Mesenchymal stem cell (in vitro differentiated cells and primary cell): ENCODE results near the gene DHRSX.

Experiments
- DNase-seq: peaks from one replicate; pipeline ENCODE4 v3.0.0-alpha.2; 2013
- H2AFZ ChIP-seq: one replicate; pipeline ENCODE4 v1.6.1; 2013; ENCODE audit warnings: low read depth, mild to moderate bottlenecking, control low read depth, inconsistent platforms, low read length, moderate library complexity
- H2AK5ac ChIP-seq: 2 replicates; pipeline ENCODE4 v1.6.1; 2013; ENCODE audit warnings: low read length, moderate library complexity, mild to moderate bottlenecking, inconsistent platforms; ENCODE audit not compliant: severe bottlenecking
- H2BK120ac ChIP-seq: one replicate; pipeline ENCODE4 v1.6.1; 2013; ENCODE audit warnings: low read depth, mild to moderate bottlenecking, inconsistent platforms, low read length, moderate library complexity
- H2BK12ac ChIP-seq, 2 experiments: one replicate each; pipeline ENCODE4 v1.6.1; 2013; ENCODE audit warnings: inconsistent platforms in 2 of 2, low read length in 2 of 2, mild to moderate bottlenecking in 2 of 2, moderate library complexity in 2 of 2, control low read depth in 1 of 2
- H2BK15ac ChIP-seq: one replicate; pipeline ENCODE4 v1.6.1; 2013; ENCODE audit warnings: mild to moderate bottlenecking, low read depth, inconsistent platforms; ENCODE audit not compliant: poor library complexity, severe bottlenecking
- H2BK5ac ChIP-seq: 2 replicates; pipeline ENCODE4 v1.6.1; 2013; ENCODE audit warnings: low read depth, mild to moderate bottlenecking, low read length, control low read depth, inconsistent platforms; ENCODE audit not compliant: poor library complexity, severe bottlenecking
- H3K14ac ChIP-seq, 2 experiments: one replicate each; pipeline ENCODE4 v1.6.1; 2013; ENCODE audit warnings: inconsistent platforms in 2 of 2, low read length in 2 of 2, control low read depth in 1 of 2, mild to moderate bottlenecking in 1 of 2, moderate library complexity in 1 of 2
- H3K18ac ChIP-seq, 2 experiments: one replicate each; pipeline ENCODE4 v1.6.1; 2013; ENCODE audit warnings: inconsistent platforms in 2 of 2, low read length in 2 of 2, control low read depth in 1 of 2, low read depth in 1 of 2, mild to moderate bottlenecking in 1 of 2
- H3K23ac ChIP-seq, 2 experiments: one replicate each; pipeline ENCODE4 v1.6.1; 2013; ENCODE audit warnings: inconsistent platforms in 2 of 2, low read length in 2 of 2, mild to moderate bottlenecking in 2 of 2, moderate library complexity in 2 of 2, control low read depth in 1 of 2
- H3K27ac ChIP-seq: 2 replicates; pipeline ENCODE4 v1.5.1; 2013; ENCODE audit warnings: mild to moderate bottlenecking, moderate library complexity, low read length, control low read depth, inconsistent platforms; ENCODE audit not compliant: poor library complexity, severe bottlenecking
- H3K27me3 ChIP-seq, 2 experiments: 2 replicates each; pipeline versions ENCODE4 v1.6.1 to v1.7.0; 2013; ENCODE audit warnings: low read length in 2 of 2, mild to moderate bottlenecking in 2 of 2, moderate library complexity in 2 of 2, control low read depth in 1 of 2, inconsistent platforms in 1 of 2; ENCODE audit not compliant: control insufficient read depth in 1 of 2, insufficient read depth in 1 of 2
- H3K36me3 ChIP-seq, 2 experiments: 2 replicates each; pipeline versions ENCODE4 v1.6.1 to v1.7.0; 2013; ENCODE audit warnings: low read length in 2 of 2, control low read depth in 1 of 2, inconsistent platforms in 1 of 2, low read depth in 1 of 2, mild to moderate bottlenecking in 1 of 2; ENCODE audit not compliant: insufficient read depth in 2 of 2, control insufficient read depth in 1 of 2
- H3K4ac ChIP-seq, 2 experiments: one replicate each; pipeline ENCODE4 v1.6.1; 2013; ENCODE audit warnings: inconsistent platforms in 2 of 2, low read length in 2 of 2, mild to moderate bottlenecking in 2 of 2, moderate library complexity in 2 of 2, control low read depth in 1 of 2, low read depth in 1 of 2
- H3K4me1 ChIP-seq: 2 replicates; pipeline ENCODE4 v1.6.1; 2013; ENCODE audit warnings: low read depth, low read length, control low read depth; ENCODE audit not compliant: control insufficient read depth, insufficient read depth
- H3K4me2 ChIP-seq: 2 replicates; pipeline ENCODE4 v1.6.1; 2013; ENCODE audit warnings: low read length, mild to moderate bottlenecking, inconsistent platforms; ENCODE audit not compliant: poor library complexity, severe bottlenecking
- H3K4me3 ChIP-seq, 2 experiments: 2 replicates each; pipeline versions ENCODE4 v1.5.1 to v1.7.0; 2013; ENCODE audit warnings: low read length in 2 of 2, mild to moderate bottlenecking in 2 of 2, control low read depth in 1 of 2, low read depth in 1 of 2; ENCODE audit not compliant: insufficient read depth in 1 of 2
- H3K79me1 ChIP-seq: replicated peaks from 2 replicates; pipeline ENCODE4 v1.6.1; 2013; ENCODE audit warnings: mild to moderate bottlenecking, control low read depth, low read length, inconsistent platforms; ENCODE audit not compliant: poor library complexity, severe bottlenecking
- H3K9ac ChIP-seq: 2 replicates; pipeline ENCODE4 v1.7.0; 2013; ENCODE audit warnings: mild to moderate bottlenecking, low read length, moderate library complexity
- H3K9me3 ChIP-seq: 2 replicates; pipeline ENCODE4 v1.7.0; 2013; ENCODE audit warnings: mild to moderate bottlenecking, low read length; ENCODE audit not compliant: control insufficient read depth
- H4K8ac ChIP-seq: one replicate; pipeline ENCODE4 v1.6.1; 2013; ENCODE audit warnings: inconsistent platforms, mild to moderate bottlenecking, low read length, moderate library complexity
- H4K91ac ChIP-seq: one replicate; pipeline ENCODE4 v1.6.1; 2013; ENCODE audit warnings: mild to moderate bottlenecking, low read length, inconsistent platforms
- WGBS: methylation state at CpG from one replicate; pipeline ENCODE4 v1.1.7; 2013; ENCODE audit warnings: mixed read lengths; 5-methylcytosine and 5-hydroxymethylcytosine counted together

DHRSX gene

DNA sequence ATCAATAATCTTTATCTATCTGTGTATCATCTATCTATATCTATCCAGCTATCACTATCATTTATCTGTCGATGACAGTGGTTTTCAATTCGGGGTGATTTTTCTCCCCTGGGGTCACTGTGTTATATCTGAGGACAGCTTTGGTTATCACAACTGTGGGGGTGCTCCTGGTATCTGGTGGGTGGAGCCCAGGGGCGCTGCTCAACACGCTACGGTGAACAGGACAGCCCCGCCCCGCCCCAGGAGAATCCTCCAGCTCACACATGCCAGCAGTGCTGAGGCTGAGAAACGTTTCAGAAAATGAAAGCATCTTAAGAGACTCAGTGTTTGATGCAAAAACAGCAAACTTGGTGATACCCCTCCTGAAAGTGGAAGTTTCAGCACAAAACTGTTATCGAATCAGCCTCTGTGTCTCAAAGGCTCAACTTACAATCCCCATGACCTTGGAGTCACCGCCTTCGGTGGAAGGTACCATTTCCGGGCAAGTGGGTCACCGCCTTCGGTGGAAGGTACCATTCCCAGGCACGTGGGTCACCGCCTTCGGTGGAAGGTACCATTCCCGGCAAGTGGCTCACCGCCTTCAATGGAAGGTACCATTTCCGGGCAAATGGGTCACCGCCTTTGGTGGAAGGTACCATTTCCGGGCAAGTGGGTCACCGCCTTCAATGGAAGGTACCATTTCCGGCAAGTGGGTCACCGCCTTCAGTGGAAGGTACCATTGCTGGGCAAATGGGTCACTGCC lies 315.3 kb downstream of the DHRSX start:
- H3K27ac ChIP-seq: no peak overlapping the region
- peaks cover 7% of the 10 kb centered on the region for H3K9me3 ChIP-seq
- no peak overlapping the region for H2AK5ac ChIP-seq
- H2BK5ac ChIP-seq: no peak overlapping the region
- no peak overlapping the region for H3K23ac ChIP-seq
- H2AFZ ChIP-seq: no peak overlapping the region
- H2BK15ac ChIP-seq: no peak overlapping the region
- no peak overlapping the region for H3K18ac ChIP-seq
- WGBS: 95% methylated on average over 25 of the region's 25 CpGs
- no peak overlapping the region for H2BK12ac ChIP-seq
- peaks cover 8% of the 10 kb centered on the region for H3K4me1 ChIP-seq
- no peak overlapping the region for H3K9ac ChIP-seq
- no peak for DNase-seq
- H2BK120ac ChIP-seq: no peak overlapping the region
- no peaks in the 10 kb centered on the region for H3K36me3 ChIP-seq
- no peak overlapping the region for H3K4ac ChIP-seq
- H3K4me2 ChIP-seq: no peak overlapping the region
- no peaks in the 10 kb centered on the region for H3K79me1 ChIP-seq
- no peaks in the 10 kb centered on the region for H3K27me3 ChIP-seq
- H4K8ac ChIP-seq: no peak overlapping the region
- H4K91ac ChIP-seq: no peak overlapping the region
- H3K14ac ChIP-seq: no peak overlapping the region
- H3K4me3 ChIP-seq: no peak overlapping the region

- Histone ChIP-seq H3K4me2 (no peak overlapping the region), H3K27ac (no peak overlapping the region), H3K4me1 (peaks cover 13% of the 10 kb centered on the region), H3K9me3 (peaks cover 9% of the 10 kb centered on the region), H3K36me3 (no peaks in the 10 kb centered on the region), H4K91ac (no peak overlapping the region), H2AK5ac (no peak overlapping the region), H3K27me3 (no peaks in the 10 kb centered on the region), H3K23ac (no peak overlapping the region), H4K8ac (no peak overlapping the region), H2BK12ac (no peak overlapping the region), H2AFZ (no peak overlapping the region), H2BK5ac (no peak overlapping the region), H3K79me1 (no peaks in the 10 kb centered on the region), H3K14ac (no peak overlapping the region), H3K4me3 (no peak overlapping the region), H2BK120ac (no peak overlapping the region), H3K18ac (no peak overlapping the region), H3K4ac (no peak overlapping the region), H3K9ac (no peak overlapping the region), H2BK15ac (no peak overlapping the region)
- 93% methylated on average over 1 of the region's 1 CpG for WGBS
- no peak for DNase-seq
Measured at GRCh38 chrX:2184089-2184488, 316.7 kb downstream of the DHRSX start.

GRCh38 chrX:2183193-2183725 lies 317.5 kb downstream of the DHRSX start:
- Histone ChIP-seq H2AK5ac (no peak overlapping the region), H2BK12ac (no peak overlapping the region), H4K91ac (no peak overlapping the region), H3K4me1 (peaks cover 15% of the 10 kb centered on the region), H2BK120ac (no peak overlapping the region), H3K9ac (no peak overlapping the region), H3K9me3 (peaks cover 9% of the 10 kb centered on the region), H3K27ac (peak overlapping the region; percentile 83), H2AFZ (no peak overlapping the region), H3K4me2 (no peak overlapping the region), H3K79me1 (no peaks in the 10 kb centered on the region), H3K27me3 (no peaks in the 10 kb centered on the region), H3K23ac (no peak overlapping the region), H3K14ac (no peak overlapping the region), H3K4me3 (no peak overlapping the region), H3K18ac (no peak overlapping the region), H4K8ac (no peak overlapping the region), H3K4ac (no peak overlapping the region), H2BK5ac (no peak overlapping the region), H3K36me3 (no peaks in the 10 kb centered on the region), H2BK15ac (no peak overlapping the region)
- WGBS: 55% methylated on average over 12 of the region's 14 CpGs
- no peak for DNase-seq

DNA sequence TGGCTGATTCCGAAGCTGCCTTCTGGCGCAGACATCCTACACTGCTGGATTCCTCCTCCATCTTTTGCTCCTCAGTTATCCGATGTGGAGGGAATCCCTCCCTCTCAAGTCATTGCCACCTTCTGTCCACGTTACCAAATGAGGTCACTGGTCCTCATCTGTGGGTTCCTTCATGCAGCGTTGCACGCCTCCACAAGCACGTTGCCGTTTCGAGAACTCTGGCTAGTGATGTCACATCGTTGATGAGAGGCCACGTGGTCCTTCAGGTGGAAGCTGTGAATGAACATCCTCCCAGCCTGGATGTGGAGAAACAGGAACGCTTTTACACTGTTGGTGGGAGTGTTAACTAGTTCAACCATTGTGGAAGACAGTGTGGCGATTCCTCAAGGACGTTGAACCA lies 323.2 kb downstream of the DHRSX start:
- H3K18ac ChIP-seq: no peak overlapping the region
- H3K27me3 ChIP-seq: no peaks in the 10 kb centered on the region
- H3K4ac ChIP-seq: no peak overlapping the region
- H2BK15ac ChIP-seq: no peak overlapping the region
- no peak overlapping the region for H3K4me2 ChIP-seq
- H2AK5ac ChIP-seq: no peak overlapping the region
- peaks cover 14% of the 10 kb centered on the region for H3K4me1 ChIP-seq
- H3K9me3 ChIP-seq: peaks cover 7% of the 10 kb centered on the region
- no peaks in the 10 kb centered on the region for H3K79me1 ChIP-seq
- H2BK5ac ChIP-seq: no peak overlapping the region
- no peak overlapping the region for H3K9ac ChIP-seq
- no peak for DNase-seq
- H3K23ac ChIP-seq: no peak overlapping the region
- no peaks in the 10 kb centered on the region for H3K36me3 ChIP-seq
- no peak overlapping the region for H4K91ac ChIP-seq
- no peak overlapping the region for H3K27ac ChIP-seq
- 93% methylated on average over 14 of the region's 14 CpGs for WGBS
- H2AFZ ChIP-seq: no peak overlapping the region
- no peak overlapping the region for H2BK12ac ChIP-seq
- no peak overlapping the region for H3K14ac ChIP-seq
- H3K4me3 ChIP-seq: no peak overlapping the region
- H4K8ac ChIP-seq: no peak overlapping the region
- no peak overlapping the region for H2BK120ac ChIP-seq
